Smooth muscle cell (in vitro differentiated cells): ENCODE measurements around the gene EPHB4. TPM values are rescaled to one million over a fixed set of nuclear protein-coding genes. Genes with fewer than 3 reads are reported as not detected.
"Not testable (repeated sequence)": the region's sequence is repeated elsewhere in the genome, so short reads cannot be mapped to it uniquely, and the experiment has no call there.

Experiments
- DNase-seq: peaks from one replicate; lab custom pipeline; 2025; ENCODE audit not compliant: unreplicated experiment; lab: John Stamatoyannopoulos, UW
- H2AFZ ChIP-seq: fragments of 200-600 bp; sonication (generic); 2 replicates; pipeline ENCODE4 v1.6.0; 2016; ENCODE audit warnings: antibody characterized with exemption, low read depth, mild to moderate bottlenecking
- H3F3A ChIP-seq: fragments of 200-600 bp; sonication (generic); 2 replicates; pipeline ENCODE4 v1.6.0; 2017; ENCODE audit warnings: antibody characterized with exemption, low read depth
- H3K27ac ChIP-seq: fragments of 200-600 bp; sonication (generic); 2 replicates; pipeline ENCODE4 v1.5.1; 2016; ENCODE audit warnings: low read depth, mild to moderate bottlenecking
- H3K27me3 ChIP-seq: fragments of 200-600 bp; sonication (generic); 2 replicates; pipeline ENCODE4 v1.6.1; 2016; ENCODE audit warnings: low read depth, mild to moderate bottlenecking
- H3K36me3 ChIP-seq: fragments of 200-600 bp; sonication (generic); 2 replicates; pipeline ENCODE4 v1.5.1; 2016; ENCODE audit warnings: low read depth
- H3K4me1 ChIP-seq: fragments of 200-600 bp; sonication (generic); 2 replicates; pipeline ENCODE4 v1.5.1; 2016; ENCODE audit warnings: low read depth
- H3K4me2 ChIP-seq: fragments of 200-600 bp; sonication (generic); 2 replicates; pipeline ENCODE4 v1.6.0; 2016; ENCODE audit warnings: mild to moderate bottlenecking
- H3K4me3 ChIP-seq: fragments of 200-600 bp; sonication (generic); 2 replicates; pipeline ENCODE4 v1.5.1; 2016; ENCODE audit warnings: mild to moderate bottlenecking
- H3K79me2 ChIP-seq: fragments of 200-600 bp; sonication (generic); 2 replicates; pipeline ENCODE4 v1.6.0; 2016; ENCODE audit warnings: low read depth, mild to moderate bottlenecking
- H3K9ac ChIP-seq: fragments of 200-600 bp; sonication (generic); 2 replicates; pipeline ENCODE4 v1.6.0; 2016; ENCODE audit warnings: low read depth
- H3K9me3 ChIP-seq: fragments of 200-600 bp; sonication (generic); replicated peaks from 2 replicates; pipeline ENCODE4 v1.5.1; 2016; ENCODE audit warnings: low read depth
- H4K20me1 ChIP-seq: fragments of 200-600 bp; sonication (generic); 2 replicates; pipeline ENCODE4 v1.6.0; 2016; ENCODE audit warnings: low read depth
- CTCF ChIP-seq: fragments of 200-600 bp; sonication (generic); IDR thresholded peaks from 2 replicates; pipeline ENCODE4 v1.5.1; 2017; ENCODE audit warnings: borderline replicate concordance, mild to moderate bottlenecking, antibody characterized with exemption; ENCODE audit not compliant: insufficient read depth, poor library complexity, severe bottlenecking
- WGBS: methylation state at CpG from one replicate; pipeline ENCODE4 v1.1.7; 2016; ENCODE audit warnings: low lambda C conversion rate; 5-methylcytosine and 5-hydroxymethylcytosine counted together
- polyA plus RNA-seq: library from polyadenylated mRNA; unstranded; fragments of >200 nt; fragmentation: Nextera tagmentation; extraction: Ambion mirVana; gene quantifications from 2 replicates; pipeline ENCODE4 v1.2.1, GENCODE V29; 2016
- total RNA-seq: library from RNA; depleted of rRNA; stranded (reverse); fragments of >200 nt; gene quantifications from 2 replicates; pipeline ENCODE4 v1.2.3, GENCODE V29; 2014

The EPHB4 gene
- total and polyA plus RNA-seq, 2 experiments from 2014 or later: 49.4 to 50.5 TPM

- Histone ChIP-seq H3K9ac (no peak overlapping the region), H3K27ac (no peak overlapping the region), H3K36me3 (no peaks in the 10 kb centered on the region), H3F3A (no peaks in the 10 kb centered on the region), H3K4me1 (peaks cover 3% of the 10 kb centered on the region), H3K79me2 (no peaks in the 10 kb centered on the region), H3K4me3 (no peak overlapping the region), H4K20me1 (no peaks in the 10 kb centered on the region), H3K9me3 (no peaks in the 10 kb centered on the region), H3K27me3 (no peaks in the 10 kb centered on the region), H3K4me2 (no peak overlapping the region), H2AFZ (no peak overlapping the region)
- DNase-seq: no peak
- no peak for TF ChIP-seq CTCF
- WGBS: 84% methylated on average over 16 of the region's 16 CpGs
These were observed 62.1 kb downstream of the EPHB4 start for GRCh38 chr7:100765250-100765649.

DNA sequence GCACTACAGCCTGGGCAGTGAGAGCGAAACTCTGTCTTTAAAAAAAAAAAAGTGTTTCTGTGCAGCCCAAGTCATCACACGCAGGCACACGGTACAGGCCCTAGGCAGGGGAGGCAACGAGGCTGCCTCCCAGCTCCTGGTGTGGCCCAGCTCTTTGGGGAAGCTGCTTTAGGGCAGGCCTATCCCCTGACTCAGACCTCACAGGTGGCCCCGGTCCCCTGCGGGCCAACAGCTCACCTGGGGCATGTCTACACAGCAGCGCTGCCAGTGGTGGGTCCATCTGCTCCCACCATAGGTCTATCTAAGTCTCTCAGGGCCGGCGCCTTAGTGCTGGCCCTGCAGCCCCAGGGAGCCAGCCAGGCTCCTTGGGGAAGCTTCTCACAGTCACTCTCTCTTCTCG, 62.5 kb downstream of the EPHB4 start:
- 84% methylated on average over 10 of the region's 10 CpGs for WGBS
- TF ChIP-seq CTCF: no peak
- H3K27me3 ChIP-seq: no peaks in the 10 kb centered on the region
- no peak overlapping the region for H2AFZ ChIP-seq
- H3F3A ChIP-seq: no peaks in the 10 kb centered on the region
- H3K36me3 ChIP-seq: no peaks in the 10 kb centered on the region
- no peaks in the 10 kb centered on the region for H3K9me3 ChIP-seq
- no peak overlapping the region for H3K9ac ChIP-seq
- no peak overlapping the region for H3K27ac ChIP-seq
- H3K4me3 ChIP-seq: no peak overlapping the region
- H3K4me2 ChIP-seq: no peak overlapping the region
- peaks cover 3% of the 10 kb centered on the region for H3K4me1 ChIP-seq
- H4K20me1 ChIP-seq: no peaks in the 10 kb centered on the region
- no peak for DNase-seq
- no peaks in the 10 kb centered on the region for H3K79me2 ChIP-seq

GRCh38 chr7:100763556-100764140, 63.7 kb downstream of the EPHB4 start:
- Histone ChIP-seq H3K4me3 (no peak overlapping the region), H3K9me3 (no peaks in the 10 kb centered on the region), H3K4me2 (no peak overlapping the region), H4K20me1 (no peaks in the 10 kb centered on the region), H3K36me3 (no peaks in the 10 kb centered on the region), H3K4me1 (peaks cover 3% of the 10 kb centered on the region), H3K79me2 (no peaks in the 10 kb centered on the region), H3F3A (no peaks in the 10 kb centered on the region), H3K27me3 (no peaks in the 10 kb centered on the region), H2AFZ (no peak overlapping the region), H3K9ac (no peak overlapping the region), H3K27ac (no peak overlapping the region)
- no peak for DNase-seq
- WGBS: 76% methylated on average over 14 of the region's 14 CpGs
- no peak for TF ChIP-seq CTCF

- H3K27ac ChIP-seq, H2AFZ ChIP-seq, H3K9ac ChIP-seq, DNase-seq, H3K4me1 ChIP-seq, H3K9me3 ChIP-seq, H3K36me3 ChIP-seq, H3K79me2 ChIP-seq, H3K27me3 ChIP-seq, H4K20me1 ChIP-seq, H3K4me2 ChIP-seq, H3K4me3 ChIP-seq, H3F3A ChIP-seq: not testable (repeated sequence)
- WGBS: 84% methylated on average over 5 of the region's 5 CpGs
These were observed 64.5 kb downstream of the EPHB4 start for GRCh38 chr7:100762841-100763240.
